Heart left ventricle (tissue), 13 donors: Measurements from ENCODE around the gene PTP4A1.

ENCODE experiments used
- POLR2A ChIP-seq, 2 donors: fragments of 450-650 bp; IDR thresholded peaks; one replicate each; pipeline ENCODE4 v1.6.1; 2017; ENCODE audit warnings: antibody characterized with exemption in 2 of 2, mild to moderate bottlenecking in 2 of 2, moderate library complexity in 2 of 2
- TF ChIP-seq, protein P1 (sequence below), 12 donors: fragments of 200-600 bp; sonication (generic) in 4 of 12; IDR thresholded peaks; one replicate each; pipeline versions ENCODE4 v1.5.0 to v1.8.0; 2018 to 2022; ENCODE audit warnings: antibody characterized with exemption in 12 of 12, mild to moderate bottlenecking in 5 of 12
- donor health status: ischemic (EF 13 %, LVEDD 7.1; RV severe dilation, severe dysfunction).
- donor health status: DM: no; HTN: yes; CAD: no.
- donor health status: DM: no; HTN: no; CAD: no.
- donor health status: ischemic (EF 25% LVEDD 6.9; RV normal size, moderate dysfunction).
- donor health status: ischemic (EF 25% LVEDD 5.7; RV mildly dilated, moderate dysfunction).
- donor health status: ischemic (EF 35%, LVEDD 5.7; RV mildly dilated, moderate dysfunction).
- donor health status: nonischemic (EF 11% LVEDD 7.7; RV severe dilation, severe dysfunction).
- donor health status: DM: yes; HTN: yes; CAD: no.
- donor health status: PGD.
- donor health status: ischemic (EF 29% LVEDD 5.4; RV normal size, mild dysfunction).
- donor health status: nonischemic (EF 23%, LVEDD 6.1; RV moderate dilation, normal function).

DNA sequence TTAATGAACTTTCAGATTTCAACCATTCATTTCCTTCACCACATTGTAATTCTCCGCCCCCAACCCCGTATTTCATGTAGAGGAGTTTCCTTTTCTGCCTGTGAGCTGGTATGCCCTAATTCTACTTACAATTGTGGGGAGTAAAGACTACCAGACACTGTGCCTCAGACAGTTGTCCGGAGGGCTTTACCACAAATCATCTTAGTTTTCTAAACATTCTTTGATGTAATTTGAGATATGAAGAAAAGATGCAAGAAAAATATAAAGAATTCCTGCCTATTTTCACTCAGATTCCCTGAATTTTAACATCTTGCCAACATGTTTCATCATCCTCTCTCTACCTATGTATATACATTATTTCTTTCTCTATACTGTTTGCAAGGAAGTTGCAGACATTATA lies 28.3 kb upstream of the PTP4A1 start:
- no peak for TF ChIP-seq POLR2A (IDR thresholded peaks at IDR 0.05)
- TF ChIP-seq, protein P1, sequence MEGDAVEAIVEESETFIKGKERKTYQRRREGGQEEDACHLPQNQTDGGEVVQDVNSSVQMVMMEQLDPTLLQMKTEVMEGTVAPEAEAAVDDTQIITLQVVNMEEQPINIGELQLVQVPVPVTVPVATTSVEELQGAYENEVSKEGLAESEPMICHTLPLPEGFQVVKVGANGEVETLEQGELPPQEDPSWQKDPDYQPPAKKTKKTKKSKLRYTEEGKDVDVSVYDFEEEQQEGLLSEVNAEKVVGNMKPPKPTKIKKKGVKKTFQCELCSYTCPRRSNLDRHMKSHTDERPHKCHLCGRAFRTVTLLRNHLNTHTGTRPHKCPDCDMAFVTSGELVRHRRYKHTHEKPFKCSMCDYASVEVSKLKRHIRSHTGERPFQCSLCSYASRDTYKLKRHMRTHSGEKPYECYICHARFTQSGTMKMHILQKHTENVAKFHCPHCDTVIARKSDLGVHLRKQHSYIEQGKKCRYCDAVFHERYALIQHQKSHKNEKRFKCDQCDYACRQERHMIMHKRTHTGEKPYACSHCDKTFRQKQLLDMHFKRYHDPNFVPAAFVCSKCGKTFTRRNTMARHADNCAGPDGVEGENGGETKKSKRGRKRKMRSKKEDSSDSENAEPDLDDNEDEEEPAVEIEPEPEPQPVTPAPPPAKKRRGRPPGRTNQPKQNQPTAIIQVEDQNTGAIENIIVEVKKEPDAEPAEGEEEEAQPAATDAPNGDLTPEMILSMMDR (IDR thresholded peaks at IDR 0.05), result no peak
